ENCODE data around the gene NR4A1.
"Not testable (repeated sequence)": the region's sequence is repeated elsewhere in the genome, so short reads cannot be mapped to it uniquely, and the experiment has no call there.

NR4A1 gene

DNA sequence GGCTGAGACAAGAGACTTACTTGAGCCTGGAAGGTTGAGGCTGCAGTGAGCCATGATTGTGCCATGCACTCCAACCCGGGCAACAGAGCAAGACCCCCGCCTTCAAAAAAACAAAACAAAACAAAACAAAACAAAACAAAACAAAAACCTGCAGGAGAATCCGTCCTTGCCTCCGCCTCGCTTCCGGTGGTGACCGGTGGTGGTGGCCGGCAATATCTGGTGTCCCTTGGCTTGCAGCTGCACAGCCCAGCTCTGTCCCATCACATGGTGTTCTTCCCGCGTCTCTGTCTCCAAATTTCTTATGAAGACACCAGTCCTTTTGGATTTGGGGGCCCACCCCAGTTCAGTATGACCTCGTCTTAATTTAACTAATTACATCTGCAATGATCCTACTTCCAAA, 38.2 kb downstream of the NR4A1 start:
- H3K36me3 ChIP-seq (ENCODE audit: insufficient read depth, insufficient read length, low read length): no peaks in the 10 kb centered on the region
- H3K9ac ChIP-seq (ENCODE audit: insufficient read length, low read depth): no peak overlapping the region
- peaks cover 5% of the 10 kb centered on the region for H3K4me1 ChIP-seq (ENCODE audit: insufficient read depth, insufficient read length)
- TF ChIP-seq ZNF274 (IDR thresholded peaks at IDR 0.05; ENCODE audit: low read depth, low read length) (no peak), YY1 (IDR thresholded peaks at IDR 0.05; ENCODE audit: insufficient read depth, insufficient read length) (no peak), SUZ12 (IDR thresholded peaks at IDR 0.05; ENCODE audit: extremely low read depth, insufficient read depth, insufficient read length) (no peak)
- H3K27me3 ChIP-seq (ENCODE audit: insufficient read depth, insufficient read length): no peaks in the 10 kb centered on the region
- H3K4me3 ChIP-seq (ENCODE audit: insufficient read length, low read depth): no peak overlapping the region
- no peaks in the 10 kb centered on the region for H3K9me3 ChIP-seq (ENCODE audit: insufficient read depth, low read length)
- DNase-seq (ENCODE audit: low read depth, low spot score): no peak

DNA sequence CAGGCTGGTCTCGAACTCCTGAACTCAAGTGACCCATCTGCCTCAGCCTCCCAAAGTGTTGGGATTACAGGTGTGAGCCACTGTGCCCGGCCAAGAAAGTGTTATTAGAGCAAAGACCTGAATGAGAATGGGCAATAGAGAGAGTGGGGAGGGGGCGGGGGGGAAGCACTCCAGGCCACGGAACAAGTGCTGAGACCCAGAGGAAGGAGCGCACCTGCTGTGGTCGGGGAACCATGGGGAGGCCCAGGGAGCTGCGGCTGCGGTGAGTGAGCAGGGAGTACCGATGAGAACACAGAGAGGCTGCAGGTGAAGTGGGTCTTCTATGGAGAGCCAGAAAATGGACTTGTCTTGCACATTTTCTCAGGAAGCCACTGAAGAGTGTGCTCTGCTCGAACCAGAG, 39.0 kb downstream of the NR4A1 start:
- Histone ChIP-seq H3K9me3 (ENCODE audit: insufficient read depth, low read length) (no peaks in the 10 kb centered on the region), H3K27me3 (ENCODE audit: insufficient read depth, insufficient read length) (no peaks in the 10 kb centered on the region), H3K4me1 (ENCODE audit: insufficient read depth, insufficient read length) (peaks cover 5% of the 10 kb centered on the region), H3K36me3 (ENCODE audit: insufficient read depth, insufficient read length, low read length) (no peaks in the 10 kb centered on the region), H3K9ac (ENCODE audit: insufficient read length, low read depth) (no peak overlapping the region), H3K4me3 (ENCODE audit: insufficient read length, low read depth) (no peak overlapping the region)
- TF ChIP-seq SUZ12 (IDR thresholded peaks at IDR 0.05; ENCODE audit: extremely low read depth, insufficient read depth, insufficient read length): no peak
- no peak for TF ChIP-seq YY1 (IDR thresholded peaks at IDR 0.05; ENCODE audit: insufficient read depth, insufficient read length)
- no peak for TF ChIP-seq ZNF274 (IDR thresholded peaks at IDR 0.05; ENCODE audit: low read depth, low read length)
- DNase-seq (ENCODE audit: low read depth, low spot score): no peak

DNA sequence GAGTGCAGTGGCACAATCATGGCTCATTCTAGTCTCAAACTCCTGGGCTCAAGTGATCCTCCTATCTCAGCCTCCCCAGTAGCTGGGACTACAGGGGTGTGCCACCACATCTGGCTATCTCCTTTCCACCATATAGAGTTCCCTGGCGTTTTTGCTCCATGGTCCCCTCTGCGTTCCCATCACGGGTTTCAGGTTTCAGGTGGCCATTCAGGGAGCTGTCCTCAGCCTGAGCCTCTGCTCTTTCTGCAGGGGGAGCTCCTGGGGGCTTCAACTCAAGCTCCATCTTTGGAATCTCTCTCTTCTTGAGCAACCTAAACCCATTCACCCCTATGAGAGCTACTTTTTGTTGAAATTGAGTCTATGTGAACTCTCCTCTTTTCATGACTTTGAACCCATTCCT, 39.8 kb downstream of the NR4A1 start:
- no peak overlapping the region for H3K4me3 ChIP-seq (ENCODE audit: insufficient read length, low read depth)
- no peak for DNase-seq (ENCODE audit: low read depth, low spot score)
- H3K27me3 ChIP-seq (ENCODE audit: insufficient read depth, insufficient read length): no peaks in the 10 kb centered on the region
- no peaks in the 10 kb centered on the region for H3K9me3 ChIP-seq (ENCODE audit: insufficient read depth, low read length)
- peaks cover 5% of the 10 kb centered on the region for H3K4me1 ChIP-seq (ENCODE audit: insufficient read depth, insufficient read length)
- TF ChIP-seq ZNF274 (IDR thresholded peaks at IDR 0.05; ENCODE audit: low read depth, low read length) (no peak), SUZ12 (IDR thresholded peaks at IDR 0.05; ENCODE audit: extremely low read depth, insufficient read depth, insufficient read length) (no peak), YY1 (IDR thresholded peaks at IDR 0.05; ENCODE audit: insufficient read depth, insufficient read length) (no peak)
- H3K36me3 ChIP-seq (ENCODE audit: insufficient read depth, insufficient read length, low read length): no peaks in the 10 kb centered on the region
- no peak overlapping the region for H3K9ac ChIP-seq (ENCODE audit: insufficient read length, low read depth)

DNA sequence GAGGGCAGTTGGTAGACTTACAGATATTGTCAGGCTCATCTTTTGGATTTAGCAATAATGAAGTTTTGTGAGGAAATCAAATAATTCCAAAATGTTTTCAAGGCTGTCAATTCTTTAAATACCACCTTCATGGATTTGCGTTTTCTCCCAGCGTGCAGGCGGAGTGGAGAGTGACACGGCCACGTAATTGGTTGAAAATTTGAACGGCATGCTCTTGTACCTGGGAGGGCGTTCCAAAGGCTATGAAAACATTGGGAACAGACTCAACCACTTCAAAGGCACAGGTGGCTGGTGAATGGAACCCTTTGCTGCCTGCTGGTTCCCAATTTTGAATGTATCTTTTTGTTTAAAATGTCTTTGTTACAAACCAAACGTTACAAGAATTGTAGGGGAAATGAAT, 40.6 kb downstream of the NR4A1 start:
- TF ChIP-seq SUZ12 (IDR thresholded peaks at IDR 0.05; ENCODE audit: extremely low read depth, insufficient read depth, insufficient read length): no peak
- no peak for TF ChIP-seq YY1 (IDR thresholded peaks at IDR 0.05; ENCODE audit: insufficient read depth, insufficient read length)
- no peak for TF ChIP-seq ZNF274 (IDR thresholded peaks at IDR 0.05; ENCODE audit: low read depth, low read length)
- Histone ChIP-seq H3K4me3 (ENCODE audit: insufficient read length, low read depth) (no peak overlapping the region), H3K27me3 (ENCODE audit: insufficient read depth, insufficient read length) (no peaks in the 10 kb centered on the region), H3K36me3 (ENCODE audit: insufficient read depth, insufficient read length, low read length) (no peaks in the 10 kb centered on the region), H3K9me3 (ENCODE audit: insufficient read depth, low read length) (no peaks in the 10 kb centered on the region), H3K9ac (ENCODE audit: insufficient read length, low read depth) (no peak overlapping the region), H3K4me1 (ENCODE audit: insufficient read depth, insufficient read length) (peaks cover 4% of the 10 kb centered on the region)
- no peak for DNase-seq (ENCODE audit: low read depth, low spot score)

DNA sequence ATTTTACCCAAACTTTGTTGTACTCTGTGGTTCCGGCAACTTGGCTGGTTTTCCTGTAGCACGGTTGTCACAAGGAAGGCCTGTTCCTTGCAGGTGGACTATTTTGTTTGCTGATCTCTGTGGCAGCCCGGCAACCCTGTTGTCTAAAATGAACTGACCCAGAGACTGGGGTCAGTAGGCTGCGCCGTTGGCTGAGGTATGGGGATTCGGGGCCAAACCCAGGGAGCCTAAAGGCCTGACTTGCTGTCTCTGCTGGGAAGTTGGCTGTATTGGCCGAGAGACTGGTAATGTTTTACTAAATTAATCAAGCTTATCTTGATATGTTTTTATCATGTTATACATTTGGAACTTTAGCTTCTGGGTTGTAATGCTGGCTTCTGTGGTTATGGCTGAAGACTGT, 42.1 kb downstream of the NR4A1 start:
- no peak overlapping the region for H3K4me3 ChIP-seq (ENCODE audit: insufficient read length, low read depth)
- no peak overlapping the region for H3K9ac ChIP-seq (ENCODE audit: insufficient read length, low read depth)
- no peak for DNase-seq (ENCODE audit: low read depth, low spot score)
- no peaks in the 10 kb centered on the region for H3K27me3 ChIP-seq (ENCODE audit: insufficient read depth, insufficient read length)
- H3K9me3 ChIP-seq (ENCODE audit: insufficient read depth, low read length): no peaks in the 10 kb centered on the region
- H3K36me3 ChIP-seq (ENCODE audit: insufficient read depth, insufficient read length, low read length): no peaks in the 10 kb centered on the region
- TF ChIP-seq ZNF274 (IDR thresholded peaks at IDR 0.05; ENCODE audit: low read depth, low read length): no peak
- no peak for TF ChIP-seq SUZ12 (IDR thresholded peaks at IDR 0.05; ENCODE audit: extremely low read depth, insufficient read depth, insufficient read length)
- TF ChIP-seq YY1 (IDR thresholded peaks at IDR 0.05; ENCODE audit: insufficient read depth, insufficient read length): no peak
- no peaks in the 10 kb centered on the region for H3K4me1 ChIP-seq (ENCODE audit: insufficient read depth, insufficient read length)

DNA sequence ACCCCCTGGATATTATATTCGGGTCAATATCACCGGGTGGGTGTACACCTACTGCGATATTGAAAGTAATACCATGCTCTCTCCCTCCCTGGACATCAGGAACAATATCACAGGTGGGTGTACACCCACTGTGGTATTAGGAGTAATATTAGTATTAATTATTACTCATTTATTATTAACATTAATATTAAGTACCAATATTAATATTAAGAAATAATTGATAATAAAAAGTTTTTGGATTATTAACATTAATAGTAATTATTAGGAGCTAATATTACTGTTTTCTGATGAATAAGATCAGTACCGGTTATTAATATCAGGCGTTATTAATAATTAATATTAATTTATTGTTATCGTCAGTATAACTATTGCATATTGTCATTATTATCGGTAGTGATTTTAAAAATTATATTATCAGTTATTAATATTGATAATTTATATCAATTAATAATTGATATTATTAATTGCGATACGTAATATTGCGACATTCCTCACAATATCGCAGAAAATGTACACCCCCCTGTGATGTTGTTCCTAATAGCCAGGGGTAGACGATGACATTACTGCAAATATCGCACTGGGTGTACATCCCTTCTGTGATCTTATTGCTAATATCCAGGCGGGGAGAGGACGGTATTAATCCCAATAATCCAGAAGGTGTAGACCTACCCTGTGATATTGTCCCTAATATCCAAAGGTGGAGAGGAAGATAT, 45.2 kb downstream of the NR4A1 start:
- DNase-seq (ENCODE audit: low read depth, low spot score): no peak
- H3K36me3 ChIP-seq (ENCODE audit: insufficient read depth, insufficient read length, low read length): no peaks in the 10 kb centered on the region
- H3K4me1 ChIP-seq (ENCODE audit: insufficient read depth, insufficient read length): no peaks in the 10 kb centered on the region
- TF ChIP-seq ZNF274 (IDR thresholded peaks at IDR 0.05; ENCODE audit: low read depth, low read length) (no peak), YY1 (IDR thresholded peaks at IDR 0.05; ENCODE audit: insufficient read depth, insufficient read length) (no peak), SUZ12 (IDR thresholded peaks at IDR 0.05; ENCODE audit: extremely low read depth, insufficient read depth, insufficient read length) (no peak)
- H3K9me3 ChIP-seq (ENCODE audit: insufficient read depth, low read length): no peaks in the 10 kb centered on the region
- peaks cover 2% of the 10 kb centered on the region for H3K27me3 ChIP-seq (ENCODE audit: insufficient read depth, insufficient read length)
- H3K4me3 ChIP-seq (ENCODE audit: insufficient read length, low read depth): no peak overlapping the region
- no peak overlapping the region for H3K9ac ChIP-seq (ENCODE audit: insufficient read length, low read depth)

DNA sequence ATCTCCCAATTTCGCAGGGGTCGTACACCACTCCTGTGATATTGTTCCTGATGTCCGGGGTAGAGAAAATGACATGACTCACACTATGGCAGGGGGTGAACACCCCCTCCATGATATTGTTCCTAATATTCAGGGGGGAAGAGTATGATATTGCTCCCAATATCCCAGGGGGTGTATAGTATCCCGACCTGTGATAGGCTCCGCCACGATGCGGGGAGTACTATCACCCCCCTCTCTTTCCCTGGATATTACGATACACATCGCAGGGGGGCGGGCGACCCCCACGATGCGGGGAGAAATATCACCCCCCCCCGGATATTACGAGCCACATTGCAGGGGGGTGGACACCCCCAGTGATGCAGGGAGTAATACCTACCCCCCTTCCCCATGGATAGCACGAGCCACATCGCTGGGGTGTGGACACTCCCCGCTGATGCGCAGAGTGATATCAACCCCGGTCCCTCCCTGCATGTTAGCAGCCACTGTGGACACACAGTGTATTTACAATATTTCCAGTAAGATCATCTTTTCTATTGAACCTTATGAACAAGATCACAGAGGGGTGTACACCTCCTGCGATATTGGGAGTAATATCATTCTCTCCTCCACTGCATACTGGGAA, 45.9 kb downstream of the NR4A1 start:
- TF ChIP-seq ZNF274 (IDR thresholded peaks at IDR 0.05; ENCODE audit: low read depth, low read length) (no peak), YY1 (IDR thresholded peaks at IDR 0.05; ENCODE audit: insufficient read depth, insufficient read length) (no peak), SUZ12 (IDR thresholded peaks at IDR 0.05; ENCODE audit: extremely low read depth, insufficient read depth, insufficient read length) (no peak)
- H3K4me1 ChIP-seq (ENCODE audit: insufficient read depth, insufficient read length): no peaks in the 10 kb centered on the region
- peaks cover 2% of the 10 kb centered on the region for H3K27me3 ChIP-seq (ENCODE audit: insufficient read depth, insufficient read length)
- DNase-seq (ENCODE audit: low read depth, low spot score): no peak
- H3K36me3 ChIP-seq (ENCODE audit: insufficient read depth, insufficient read length, low read length): no peaks in the 10 kb centered on the region
- no peaks in the 10 kb centered on the region for H3K9me3 ChIP-seq (ENCODE audit: insufficient read depth, low read length)
- H3K4me3 ChIP-seq (ENCODE audit: insufficient read length, low read depth): no peak overlapping the region
- no peak overlapping the region for H3K9ac ChIP-seq (ENCODE audit: insufficient read length, low read depth)

DNA sequence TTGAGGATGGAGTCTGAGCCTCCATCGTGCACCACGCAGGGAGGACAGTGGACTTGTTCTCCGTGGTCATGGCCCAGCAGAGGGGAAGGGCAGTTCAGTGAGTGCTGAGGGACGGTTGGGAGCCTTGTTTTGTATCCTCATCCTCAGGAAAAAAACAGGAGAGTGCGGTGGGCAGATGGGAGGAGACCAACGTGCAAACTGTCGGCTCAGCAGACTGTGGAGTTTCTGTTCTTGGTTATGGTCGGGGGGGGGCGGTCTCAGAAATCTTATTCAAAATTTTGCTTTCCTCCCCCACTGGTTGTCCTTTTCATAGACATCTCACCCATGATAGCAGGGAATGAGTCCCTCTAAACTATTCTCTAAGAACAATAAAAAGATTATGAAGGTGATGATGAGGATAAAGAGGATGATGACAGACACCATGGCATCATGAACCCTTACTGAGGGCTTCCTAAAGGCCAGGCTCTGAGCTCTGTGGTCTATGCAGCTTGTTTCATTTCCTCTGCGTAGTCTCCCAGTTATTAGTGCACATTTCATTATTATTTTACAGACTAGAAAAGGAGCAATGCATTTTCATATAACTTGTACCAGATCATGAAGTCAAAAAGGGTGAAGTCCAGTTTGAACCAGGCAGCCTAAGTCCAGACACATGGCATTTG, 53.3 kb downstream of the NR4A1 start:
- DNase-seq (ENCODE audit: low read depth, low spot score); H3K36me3 ChIP-seq (ENCODE audit: insufficient read depth, insufficient read length, low read length); H3K9ac ChIP-seq (ENCODE audit: insufficient read length, low read depth); H3K4me1 ChIP-seq (ENCODE audit: insufficient read depth, insufficient read length); H3K4me3 ChIP-seq (ENCODE audit: insufficient read length, low read depth); H3K9me3 ChIP-seq (ENCODE audit: insufficient read depth, low read length); H3K27me3 ChIP-seq (ENCODE audit: insufficient read depth, insufficient read length): not testable (repeated sequence)

Data from NT2/D1 (cell line).